HL-60 (cell line): ENCODE data around the gene LTBP3.

Source experiments
- GABPA ChIP-seq: IDR thresholded peaks from 2 replicates; pipeline ENCODE4 v1.6.1; 2012; ENCODE audit warnings: low read depth
- POLR2AphosphoS5 ChIP-seq: IDR thresholded peaks from 2 replicates; pipeline ENCODE4 v1.6.1; 2012; ENCODE audit warnings: low read depth
- SPI1 ChIP-seq: IDR thresholded peaks from 2 replicates; pipeline ENCODE4 v1.6.1; 2012; ENCODE audit warnings: low read depth, mild to moderate bottlenecking, borderline replicate concordance
- TF ChIP-seq, protein P1 (sequence below): IDR thresholded peaks from one replicate; pipeline ENCODE4 v1.5.1; 2011; ENCODE audit warnings: low read length, control low read depth, inconsistent platforms; ENCODE audit not compliant: insufficient read depth
- TF ChIP-seq, protein P2 (sequence below): IDR thresholded peaks from 2 replicates; pipeline ENCODE4 v1.6.1; 2012; ENCODE audit warnings: low read depth; ENCODE audit not compliant: insufficient replicate concordance

DNA sequence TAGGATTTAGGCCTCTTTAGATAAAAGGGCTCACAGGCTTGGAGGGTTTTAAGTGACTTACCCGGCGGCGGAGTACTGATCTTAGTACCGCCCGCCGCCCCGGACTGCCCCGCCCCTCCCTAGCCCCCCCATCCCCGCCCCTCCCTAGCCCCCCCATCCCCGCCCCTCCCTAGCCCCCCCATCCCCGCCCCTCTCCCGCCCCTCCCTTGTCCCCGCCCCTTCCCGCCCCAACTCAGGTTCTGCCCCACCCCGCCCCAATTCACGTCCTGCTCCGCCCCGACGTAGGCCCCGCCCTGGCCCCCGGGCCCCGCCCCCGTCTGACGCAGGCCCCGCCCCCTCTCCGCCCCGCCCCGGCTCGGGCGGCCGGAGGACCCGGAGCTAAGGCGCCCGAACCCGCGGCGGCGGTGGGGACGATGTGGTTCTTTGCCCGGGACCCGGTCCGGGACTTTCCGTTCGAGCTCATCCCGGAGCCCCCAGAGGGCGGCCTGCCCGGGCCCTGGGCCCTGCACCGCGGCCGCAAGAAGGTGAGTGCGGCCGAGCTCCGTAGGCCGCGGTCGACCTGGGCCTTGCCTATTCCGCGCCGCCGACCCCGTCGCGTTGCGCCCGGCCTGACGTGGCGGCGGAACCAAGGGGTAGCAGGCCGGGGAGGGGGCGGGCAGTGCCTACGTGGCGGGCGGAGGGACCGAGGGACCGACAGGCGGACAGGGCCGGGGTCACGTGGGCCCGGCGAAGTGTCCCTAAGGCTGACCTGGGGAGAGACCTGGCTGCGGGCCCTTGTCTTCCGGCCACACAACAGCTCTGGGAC, 33.2 kb downstream of the LTBP3 start, which contains the start of gene SCYL1:
- TF ChIP-seq, protein P1, sequence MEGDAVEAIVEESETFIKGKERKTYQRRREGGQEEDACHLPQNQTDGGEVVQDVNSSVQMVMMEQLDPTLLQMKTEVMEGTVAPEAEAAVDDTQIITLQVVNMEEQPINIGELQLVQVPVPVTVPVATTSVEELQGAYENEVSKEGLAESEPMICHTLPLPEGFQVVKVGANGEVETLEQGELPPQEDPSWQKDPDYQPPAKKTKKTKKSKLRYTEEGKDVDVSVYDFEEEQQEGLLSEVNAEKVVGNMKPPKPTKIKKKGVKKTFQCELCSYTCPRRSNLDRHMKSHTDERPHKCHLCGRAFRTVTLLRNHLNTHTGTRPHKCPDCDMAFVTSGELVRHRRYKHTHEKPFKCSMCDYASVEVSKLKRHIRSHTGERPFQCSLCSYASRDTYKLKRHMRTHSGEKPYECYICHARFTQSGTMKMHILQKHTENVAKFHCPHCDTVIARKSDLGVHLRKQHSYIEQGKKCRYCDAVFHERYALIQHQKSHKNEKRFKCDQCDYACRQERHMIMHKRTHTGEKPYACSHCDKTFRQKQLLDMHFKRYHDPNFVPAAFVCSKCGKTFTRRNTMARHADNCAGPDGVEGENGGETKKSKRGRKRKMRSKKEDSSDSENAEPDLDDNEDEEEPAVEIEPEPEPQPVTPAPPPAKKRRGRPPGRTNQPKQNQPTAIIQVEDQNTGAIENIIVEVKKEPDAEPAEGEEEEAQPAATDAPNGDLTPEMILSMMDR = no peak
- TF ChIP-seq, protein P2, sequence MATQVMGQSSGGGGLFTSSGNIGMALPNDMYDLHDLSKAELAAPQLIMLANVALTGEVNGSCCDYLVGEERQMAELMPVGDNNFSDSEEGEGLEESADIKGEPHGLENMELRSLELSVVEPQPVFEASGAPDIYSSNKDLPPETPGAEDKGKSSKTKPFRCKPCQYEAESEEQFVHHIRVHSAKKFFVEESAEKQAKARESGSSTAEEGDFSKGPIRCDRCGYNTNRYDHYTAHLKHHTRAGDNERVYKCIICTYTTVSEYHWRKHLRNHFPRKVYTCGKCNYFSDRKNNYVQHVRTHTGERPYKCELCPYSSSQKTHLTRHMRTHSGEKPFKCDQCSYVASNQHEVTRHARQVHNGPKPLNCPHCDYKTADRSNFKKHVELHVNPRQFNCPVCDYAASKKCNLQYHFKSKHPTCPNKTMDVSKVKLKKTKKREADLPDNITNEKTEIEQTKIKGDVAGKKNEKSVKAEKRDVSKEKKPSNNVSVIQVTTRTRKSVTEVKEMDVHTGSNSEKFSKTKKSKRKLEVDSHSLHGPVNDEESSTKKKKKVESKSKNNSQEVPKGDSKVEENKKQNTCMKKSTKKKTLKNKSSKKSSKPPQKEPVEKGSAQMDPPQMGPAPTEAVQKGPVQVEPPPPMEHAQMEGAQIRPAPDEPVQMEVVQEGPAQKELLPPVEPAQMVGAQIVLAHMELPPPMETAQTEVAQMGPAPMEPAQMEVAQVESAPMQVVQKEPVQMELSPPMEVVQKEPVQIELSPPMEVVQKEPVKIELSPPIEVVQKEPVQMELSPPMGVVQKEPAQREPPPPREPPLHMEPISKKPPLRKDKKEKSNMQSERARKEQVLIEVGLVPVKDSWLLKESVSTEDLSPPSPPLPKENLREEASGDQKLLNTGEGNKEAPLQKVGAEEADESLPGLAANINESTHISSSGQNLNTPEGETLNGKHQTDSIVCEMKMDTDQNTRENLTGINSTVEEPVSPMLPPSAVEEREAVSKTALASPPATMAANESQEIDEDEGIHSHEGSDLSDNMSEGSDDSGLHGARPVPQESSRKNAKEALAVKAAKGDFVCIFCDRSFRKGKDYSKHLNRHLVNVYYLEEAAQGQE = no peak
- TF ChIP-seq GABPA (no peak), POLR2AphosphoS5 (peak; percentile 30; the same call in 1 of the 2 replicates), SPI1 (no peak)
